Liver (tissue), 9 donors: ENCODE data around the gene RPL10L. TPM values are rescaled to one million over a fixed set of nuclear protein-coding genes. Genes with fewer than 3 reads are reported as not detected.

ENCODE experiments used
- DNase-seq: peaks from one replicate; pipeline ENCODE4 v3.0.0-alpha.2; 2017; ENCODE audit warnings: low spot score
- H3K27ac ChIP-seq, 2 donors: one replicate each; pipeline ENCODE4 v1.7.0; 2013; ENCODE audit warnings: inconsistent platforms in 2 of 2, low read length in 2 of 2, control low read depth in 1 of 2, low read depth in 1 of 2, mild to moderate bottlenecking in 1 of 2
- H3K27me3 ChIP-seq, 4 donors: one replicate each; pipeline versions ENCODE4 v1.6.1 to v1.7.0; 2013; ENCODE audit warnings: low read length in 3 of 4, inconsistent platforms in 1 of 4, mild to moderate bottlenecking in 1 of 4, moderate library complexity in 1 of 4; ENCODE audit not compliant: control insufficient read depth in 4 of 4, insufficient read depth in 4 of 4
- H3K36me3 ChIP-seq, 4 donors: one replicate each; pipeline versions ENCODE4 v1.6.1 to v1.7.0; 2013; ENCODE audit warnings: low read length in 3 of 4, mild to moderate bottlenecking in 3 of 4, low read depth in 1 of 4, moderate library complexity in 1 of 4; ENCODE audit not compliant: control insufficient read depth in 4 of 4, insufficient read depth in 3 of 4
- H3K4me1 ChIP-seq, 4 donors: one replicate each; pipeline versions ENCODE4 v1.6.1 to v1.7.0; 2013; ENCODE audit warnings: low read length in 3 of 4, mild to moderate bottlenecking in 3 of 4, moderate library complexity in 1 of 4; ENCODE audit not compliant: control insufficient read depth in 4 of 4, insufficient read depth in 4 of 4
- H3K4me3 ChIP-seq, 3 donors: one replicate each; pipeline versions ENCODE4 v1.6.1 to v1.7.0; 2013; ENCODE audit warnings: low read length in 3 of 3, control low read depth in 1 of 3, low read depth in 1 of 3, mild to moderate bottlenecking in 1 of 3
- H3K9ac ChIP-seq, 2 donors: one replicate each; pipeline ENCODE4 v1.7.0; 2013; ENCODE audit warnings: low read length in 2 of 2, mild to moderate bottlenecking in 2 of 2, moderate library complexity in 2 of 2, control low read depth in 1 of 2, low read depth in 1 of 2
- H3K9me3 ChIP-seq, 4 donors: one replicate each; pipeline versions ENCODE4 v1.6.1 to v1.7.0; 2013; ENCODE audit warnings: low read length in 3 of 4; ENCODE audit not compliant: control insufficient read depth in 4 of 4
- EGR1 ChIP-seq, 2 donors: IDR thresholded peaks; 2 replicates each; pipeline ENCODE4 v1.6.1; 2016 to 2018; ENCODE audit warnings: antibody characterized with exemption in 2 of 2, low read depth in 2 of 2
- FOXA1 ChIP-seq: IDR thresholded peaks from 2 replicates; pipeline ENCODE4 v1.6.1; 2016; ENCODE audit warnings: antibody characterized with exemption
- GABPA ChIP-seq, 2 donors: IDR thresholded peaks in 1 of 2; conservative IDR thresholded peaks in 1 of 2; 2 replicates each; pipeline ENCODE4 v1.6.1; 2016; ENCODE audit warnings: antibody characterized with exemption in 2 of 2, mild to moderate bottlenecking in 1 of 2, moderate library complexity in 1 of 2
- HNF4G ChIP-seq: IDR thresholded peaks from 2 replicates; pipeline ENCODE4 v1.6.1; 2016; ENCODE audit warnings: antibody characterized with exemption
- JUND ChIP-seq, 2 donors: IDR thresholded peaks; 2 replicates each; pipeline ENCODE4 v1.6.1; 2016; ENCODE audit warnings: antibody characterized with exemption in 2 of 2
- NR2F2 ChIP-seq: IDR thresholded peaks from 2 replicates; pipeline ENCODE4 v1.6.1; 2016; ENCODE audit warnings: antibody characterized with exemption
- RAD21 ChIP-seq, 2 donors: IDR thresholded peaks; 2 replicates each; pipeline ENCODE4 v1.6.1; 2016; ENCODE audit warnings: antibody characterized with exemption in 2 of 2, mild to moderate bottlenecking in 2 of 2
- RXRA ChIP-seq, 2 donors: IDR thresholded peaks; 2 replicates each; pipeline ENCODE4 v1.6.1; 2017 to 2018; ENCODE audit warnings: antibody characterized with exemption in 2 of 2, mild to moderate bottlenecking in 1 of 2
- SP1 ChIP-seq: IDR thresholded peaks from 2 replicates; pipeline ENCODE4 v1.6.1; 2018; ENCODE audit warnings: antibody characterized with exemption, mild to moderate bottlenecking
- TAF1 ChIP-seq: conservative IDR thresholded peaks from 2 replicates; pipeline ENCODE4 v1.6.1; 2016; ENCODE audit warnings: antibody characterized with exemption, mild to moderate bottlenecking
- YY1 ChIP-seq: IDR thresholded peaks from 2 replicates; pipeline ENCODE4 v1.6.1; 2016; ENCODE audit warnings: antibody characterized with exemption, mild to moderate bottlenecking
- WGBS: extraction: QIAGEN DNeasy Blood & Tissue Kit; methylation state at CpG from one replicate; pipeline ENCODE4 v1.1.7; 2013; 5-methylcytosine and 5-hydroxymethylcytosine counted together
- polyA plus RNA-seq, 2 donors: library from polyadenylated mRNA; stranded (reverse) in 1 of 2; unstranded in 1 of 2; fragments of 200-250 nt in 1 of 2; fragments of >200 nt in 1 of 2; fragmentation: Nextera tagmentation in 1 of 2; extraction: Ambion mirVana in 1 of 2; gene quantifications; one replicate each; pipeline versions ENCODE4 v1.2.1 to v1.2.3, GENCODE V29; 2013 to 2015
- total RNA-seq, 2 donors: library from RNA; depleted of rRNA; stranded (reverse); fragments of >200 nt; gene quantifications; one replicate each; pipeline ENCODE4 v1.2.3, GENCODE V29; 2014
- TF ChIP-seq, protein P1 (sequence below): IDR thresholded peaks from 2 replicates; pipeline ENCODE4 v1.6.1; 2016; ENCODE audit warnings: antibody characterized with exemption
- TF ChIP-seq, protein P2 (sequence below): IDR thresholded peaks from 2 replicates; pipeline ENCODE4 v1.6.1; 2016; ENCODE audit warnings: antibody characterized with exemption
- TF ChIP-seq, protein P3 (sequence below): IDR thresholded peaks from 2 replicates; pipeline ENCODE4 v1.6.1; 2016; ENCODE audit warnings: antibody characterized with exemption, mild to moderate bottlenecking
- TF ChIP-seq, protein P4 (sequence below): IDR thresholded peaks from 2 replicates; pipeline ENCODE4 v1.6.1; 2016; ENCODE audit warnings: antibody characterized with exemption
- TF ChIP-seq, protein P5 (sequence below): fragments of 150-350 bp; IDR thresholded peaks from 2 replicates; pipeline ENCODE4 v1.5.1; 2017; ENCODE audit warnings: improper control_type of control experiment, low read depth, low read length; ENCODE audit not compliant: missing input control
- donor health status: healthy.
- donor health status: healthy.
- donor health status: healthy.
- donor health status: healthy.
- donor health status: healthy.

RPL10L gene
- total and polyA plus RNA-seq, 4 donors: not detected

DNA sequence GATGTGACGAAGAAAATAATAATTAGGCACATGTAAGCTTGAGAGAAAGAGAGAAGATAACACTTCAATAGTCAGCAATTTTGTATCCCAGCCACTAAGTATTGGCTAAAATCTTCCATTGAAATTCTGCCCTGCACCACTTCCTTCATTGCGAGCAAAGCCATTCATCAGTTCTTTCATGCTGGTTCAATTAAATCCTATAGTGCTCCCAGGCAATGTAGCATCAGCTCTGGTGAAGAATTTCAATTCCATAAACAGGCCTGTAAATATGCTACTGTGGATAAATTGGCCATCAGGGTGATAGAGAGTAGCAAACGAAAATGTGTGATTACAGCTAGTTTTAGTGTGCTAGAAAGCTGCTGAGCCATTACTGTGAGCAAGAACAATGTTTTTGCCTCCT lies 24.7 kb downstream of the RPL10L start:
- no peak overlapping the region for H3K4me3 ChIP-seq
- DNase-seq: no peak
- H3K9me3 ChIP-seq: no peaks in the 10 kb centered on the region
- WGBS: 70% methylated on average over 3 of the region's 3 CpGs
- H3K4me1 ChIP-seq: no peaks in the 10 kb centered on the region
- no peaks in the 10 kb centered on the region for H3K36me3 ChIP-seq
- no peaks in the 10 kb centered on the region for H3K27me3 ChIP-seq
- H3K27ac ChIP-seq: no peak overlapping the region
- H3K9ac ChIP-seq: no peak overlapping the region
- TF ChIP-seq, protein P1, sequence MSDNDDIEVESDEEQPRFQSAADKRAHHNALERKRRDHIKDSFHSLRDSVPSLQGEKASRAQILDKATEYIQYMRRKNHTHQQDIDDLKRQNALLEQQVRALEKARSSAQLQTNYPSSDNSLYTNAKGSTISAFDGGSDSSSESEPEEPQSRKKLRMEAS: no peak
- TF ChIP-seq TAF1 (no peak), RAD21 (IDR thresholded peaks at IDR 0.05) (no peak), FOXA1 (no peak), RXRA (IDR thresholded peaks at IDR 0.05) (no peak), JUND (IDR thresholded peaks at IDR 0.05) (no peak), GABPA (IDR thresholded peaks at IDR 0.05 in 1 of 2, conservative IDR thresholded peaks at IDR 0.05 in 1 of 2) (no peak), HNF4G (no peak), YY1 (no peak), EGR1 (IDR thresholded peaks at IDR 0.05; ENCODE audit: low read depth in 2 of 2) (no peak), NR2F2 (no peak), SP1 (no peak)
- TF ChIP-seq, protein P2, sequence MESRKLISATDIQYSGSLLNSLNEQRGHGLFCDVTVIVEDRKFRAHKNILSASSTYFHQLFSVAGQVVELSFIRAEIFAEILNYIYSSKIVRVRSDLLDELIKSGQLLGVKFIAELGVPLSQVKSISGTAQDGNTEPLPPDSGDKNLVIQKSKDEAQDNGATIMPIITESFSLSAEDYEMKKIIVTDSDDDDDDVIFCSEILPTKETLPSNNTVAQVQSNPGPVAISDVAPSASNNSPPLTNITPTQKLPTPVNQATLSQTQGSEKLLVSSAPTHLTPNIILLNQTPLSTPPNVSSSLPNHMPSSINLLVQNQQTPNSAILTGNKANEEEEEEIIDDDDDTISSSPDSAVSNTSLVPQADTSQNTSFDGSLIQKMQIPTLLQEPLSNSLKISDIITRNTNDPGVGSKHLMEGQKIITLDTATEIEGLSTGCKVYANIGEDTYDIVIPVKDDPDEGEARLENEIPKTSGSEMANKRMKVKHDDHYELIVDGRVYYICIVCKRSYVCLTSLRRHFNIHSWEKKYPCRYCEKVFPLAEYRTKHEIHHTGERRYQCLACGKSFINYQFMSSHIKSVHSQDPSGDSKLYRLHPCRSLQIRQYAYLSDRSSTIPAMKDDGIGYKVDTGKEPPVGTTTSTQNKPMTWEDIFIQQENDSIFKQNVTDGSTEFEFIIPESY: no peak
- TF ChIP-seq, protein P3, sequence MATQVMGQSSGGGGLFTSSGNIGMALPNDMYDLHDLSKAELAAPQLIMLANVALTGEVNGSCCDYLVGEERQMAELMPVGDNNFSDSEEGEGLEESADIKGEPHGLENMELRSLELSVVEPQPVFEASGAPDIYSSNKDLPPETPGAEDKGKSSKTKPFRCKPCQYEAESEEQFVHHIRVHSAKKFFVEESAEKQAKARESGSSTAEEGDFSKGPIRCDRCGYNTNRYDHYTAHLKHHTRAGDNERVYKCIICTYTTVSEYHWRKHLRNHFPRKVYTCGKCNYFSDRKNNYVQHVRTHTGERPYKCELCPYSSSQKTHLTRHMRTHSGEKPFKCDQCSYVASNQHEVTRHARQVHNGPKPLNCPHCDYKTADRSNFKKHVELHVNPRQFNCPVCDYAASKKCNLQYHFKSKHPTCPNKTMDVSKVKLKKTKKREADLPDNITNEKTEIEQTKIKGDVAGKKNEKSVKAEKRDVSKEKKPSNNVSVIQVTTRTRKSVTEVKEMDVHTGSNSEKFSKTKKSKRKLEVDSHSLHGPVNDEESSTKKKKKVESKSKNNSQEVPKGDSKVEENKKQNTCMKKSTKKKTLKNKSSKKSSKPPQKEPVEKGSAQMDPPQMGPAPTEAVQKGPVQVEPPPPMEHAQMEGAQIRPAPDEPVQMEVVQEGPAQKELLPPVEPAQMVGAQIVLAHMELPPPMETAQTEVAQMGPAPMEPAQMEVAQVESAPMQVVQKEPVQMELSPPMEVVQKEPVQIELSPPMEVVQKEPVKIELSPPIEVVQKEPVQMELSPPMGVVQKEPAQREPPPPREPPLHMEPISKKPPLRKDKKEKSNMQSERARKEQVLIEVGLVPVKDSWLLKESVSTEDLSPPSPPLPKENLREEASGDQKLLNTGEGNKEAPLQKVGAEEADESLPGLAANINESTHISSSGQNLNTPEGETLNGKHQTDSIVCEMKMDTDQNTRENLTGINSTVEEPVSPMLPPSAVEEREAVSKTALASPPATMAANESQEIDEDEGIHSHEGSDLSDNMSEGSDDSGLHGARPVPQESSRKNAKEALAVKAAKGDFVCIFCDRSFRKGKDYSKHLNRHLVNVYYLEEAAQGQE: no peak
- TF ChIP-seq, protein P4, sequence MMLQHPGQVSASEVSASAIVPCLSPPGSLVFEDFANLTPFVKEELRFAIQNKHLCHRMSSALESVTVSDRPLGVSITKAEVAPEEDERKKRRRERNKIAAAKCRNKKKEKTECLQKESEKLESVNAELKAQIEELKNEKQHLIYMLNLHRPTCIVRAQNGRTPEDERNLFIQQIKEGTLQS: no peak
- TF ChIP-seq, protein P5, sequence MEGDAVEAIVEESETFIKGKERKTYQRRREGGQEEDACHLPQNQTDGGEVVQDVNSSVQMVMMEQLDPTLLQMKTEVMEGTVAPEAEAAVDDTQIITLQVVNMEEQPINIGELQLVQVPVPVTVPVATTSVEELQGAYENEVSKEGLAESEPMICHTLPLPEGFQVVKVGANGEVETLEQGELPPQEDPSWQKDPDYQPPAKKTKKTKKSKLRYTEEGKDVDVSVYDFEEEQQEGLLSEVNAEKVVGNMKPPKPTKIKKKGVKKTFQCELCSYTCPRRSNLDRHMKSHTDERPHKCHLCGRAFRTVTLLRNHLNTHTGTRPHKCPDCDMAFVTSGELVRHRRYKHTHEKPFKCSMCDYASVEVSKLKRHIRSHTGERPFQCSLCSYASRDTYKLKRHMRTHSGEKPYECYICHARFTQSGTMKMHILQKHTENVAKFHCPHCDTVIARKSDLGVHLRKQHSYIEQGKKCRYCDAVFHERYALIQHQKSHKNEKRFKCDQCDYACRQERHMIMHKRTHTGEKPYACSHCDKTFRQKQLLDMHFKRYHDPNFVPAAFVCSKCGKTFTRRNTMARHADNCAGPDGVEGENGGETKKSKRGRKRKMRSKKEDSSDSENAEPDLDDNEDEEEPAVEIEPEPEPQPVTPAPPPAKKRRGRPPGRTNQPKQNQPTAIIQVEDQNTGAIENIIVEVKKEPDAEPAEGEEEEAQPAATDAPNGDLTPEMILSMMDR: no peak
